H1 (cell line): ENCODE results near the gene MBOAT1. TPM values are rescaled to one million over a fixed set of nuclear protein-coding genes. Genes with fewer than 3 reads are reported as not detected.

Experiments used
- CTCF ChIA-PET: fragments of 300-600 bp; sonication (Branson Sonifier 250); formaldehyde crosslinking; loops from one replicate; lab custom pipeline; 2021; ENCODE audit not compliant: partially characterized antibody; lab: Charles Lee
- POLR2A ChIA-PET: fragments of 300-600 bp; sonication (Branson Sonifier 250); formaldehyde crosslinking; loops from one replicate; lab custom pipeline; 2021; ENCODE audit warnings: inconsistent platforms; ENCODE audit not compliant: partially characterized antibody; lab: Charles Lee
- DNase-seq, 2 experiments: peaks; one replicate each; pipeline versions ENCODE4 v3.0.0 to v3.0.0-alpha.2; 2010 to 2022; ENCODE audit warnings: low spot score in 2 of 2, low read depth in 1 of 2, mixed read lengths in 1 of 2
- FAIRE-seq: peaks from 2 replicates; lab custom pipeline; 2011; peaks lifted over from hg19 to GRCh38; lab: Jason Lieb, UNC
- H2AFZ ChIP-seq: 2 replicates; pipeline ENCODE4 v1.8.1; 2012; ENCODE audit warnings: low read length, inconsistent platforms
- H2AK5ac ChIP-seq: 2 replicates; pipeline ENCODE4 v1.6.1; 2013; ENCODE audit warnings: low read depth, low read length
- H2BK120ac ChIP-seq: replicated peaks from 2 replicates; pipeline ENCODE3; 2013; ENCODE audit warnings: low read depth, low read length, inconsistent platforms
- H2BK12ac ChIP-seq: 2 replicates; pipeline ENCODE4 v1.6.1; 2013; ENCODE audit warnings: low read depth, low read length
- H2BK15ac ChIP-seq: 2 replicates; pipeline ENCODE4 v1.6.1; 2013; ENCODE audit warnings: low read length
- H2BK20ac ChIP-seq: 2 replicates; pipeline ENCODE4 v1.6.1; 2013; ENCODE audit warnings: low read length
- H2BK5ac ChIP-seq: 2 replicates; pipeline ENCODE4 v1.6.1; 2013; ENCODE audit warnings: low read depth, low read length
- H3K14ac ChIP-seq: 2 replicates; pipeline ENCODE4 v1.6.1; 2013; ENCODE audit warnings: inconsistent platforms; ENCODE audit not compliant: insufficient read length
- H3K18ac ChIP-seq: 2 replicates; pipeline ENCODE4 v1.6.1; 2013; ENCODE audit warnings: low read length; ENCODE audit errors: extremely low read depth
- H3K23ac ChIP-seq: 2 replicates; pipeline ENCODE4 v1.6.1; 2013; ENCODE audit warnings: inconsistent platforms; ENCODE audit not compliant: insufficient read length
- H3K23me2 ChIP-seq: 2 replicates; pipeline ENCODE4 v1.6.1; 2013; ENCODE audit warnings: low read depth, low read length
- H3K27ac ChIP-seq: 2 replicates; pipeline ENCODE4 v1.6.1; 2011; ENCODE audit warnings: low read depth, low read length, inconsistent platforms
- H3K27me3 ChIP-seq, 4 experiments: replicated peaks in 1 of 4; 1 replicate in 1 of 4; 2 replicates in 3 of 4; pipeline versions ENCODE4 v1.6.1 to v1.8.1; 2011 to 2013; ENCODE audit warnings: low read length in 3 of 4, mild to moderate bottlenecking in 3 of 4, inconsistent platforms in 2 of 4, mixed read lengths in 2 of 4, moderate library complexity in 1 of 4; ENCODE audit not compliant: control insufficient read depth in 3 of 4, insufficient read depth in 3 of 4; ENCODE audit errors: extremely low read depth in 1 of 4
- H3K36me3 ChIP-seq, 4 experiments: 2 replicates each; pipeline versions ENCODE4 v1.6.1 to v1.8.1; 2011 to 2013; ENCODE audit warnings: mild to moderate bottlenecking in 4 of 4, low read length in 3 of 4, moderate library complexity in 2 of 4, control low read depth in 1 of 4, inconsistent platforms in 1 of 4; ENCODE audit not compliant: insufficient read depth in 4 of 4, control insufficient read depth in 2 of 4
- H3K4ac ChIP-seq: replicated peaks from 2 replicates; pipeline ENCODE3; 2013; ENCODE audit warnings: low read length, low read depth, mixed read lengths, inconsistent platforms; ENCODE audit not compliant: insufficient read length
- H3K4me1 ChIP-seq, 4 experiments: replicated peaks in 1 of 4; 1 replicate in 1 of 4; 2 replicates in 3 of 4; pipeline versions ENCODE4 v1.6.1 to v1.8.1; 2011 to 2013; ENCODE audit warnings: low read length in 3 of 4, inconsistent platforms in 2 of 4, mixed read lengths in 1 of 4; ENCODE audit not compliant: insufficient read depth in 4 of 4, control insufficient read depth in 3 of 4
- H3K4me2 ChIP-seq, 2 experiments: 2 replicates each; pipeline versions ENCODE4 v1.6.1 to v1.8.1; 2011 to 2013; ENCODE audit warnings: low read depth in 2 of 2, low read length in 2 of 2, control low read depth in 1 of 2, inconsistent platforms in 1 of 2, mild to moderate bottlenecking in 1 of 2; ENCODE audit not compliant: insufficient read depth in 1 of 2
- H3K4me3 ChIP-seq, 4 experiments: fragments of 200-600, 300-600 bp in 1 of 4; sonication (generic), shearing (Covaris generic), sonication (Bioruptor Twin) in 1 of 4; 2 replicates each; pipeline versions ENCODE4 v1.5.1 to v1.8.1; 2011 to 2016; ENCODE audit warnings: low read length in 4 of 4, low read depth in 3 of 4, control low read depth in 2 of 4, inconsistent platforms in 2 of 4, mild to moderate bottlenecking in 2 of 4, mixed read lengths in 1 of 4, moderate library complexity in 1 of 4; ENCODE audit not compliant: insufficient read depth in 2 of 4; ENCODE audit errors: extremely low read depth in 1 of 4
- H3K56ac ChIP-seq: replicated peaks from 2 replicates; pipeline ENCODE3; 2013; ENCODE audit warnings: low read depth, mild to moderate bottlenecking, mixed read lengths, low read length, inconsistent platforms; ENCODE audit not compliant: insufficient read length
- H3K79me1 ChIP-seq: 2 replicates; pipeline ENCODE4 v1.6.1; 2013; ENCODE audit warnings: low read depth, low read length, control low read depth
- H3K79me2 ChIP-seq, 2 experiments: 2 replicates each; pipeline versions ENCODE4 v1.6.1 to v1.8.1; 2012 to 2013; ENCODE audit warnings: low read length in 2 of 2, mild to moderate bottlenecking in 2 of 2, inconsistent platforms in 1 of 2; ENCODE audit not compliant: insufficient read depth in 2 of 2, control insufficient read depth in 1 of 2
- H3K9ac ChIP-seq, 4 experiments: replicated peaks in 1 of 4; 1 replicate in 1 of 4; 2 replicates in 3 of 4; pipeline versions ENCODE4 v1.6.1 to v1.8.1; 2011 to 2013; ENCODE audit warnings: low read depth in 3 of 4, low read length in 3 of 4, control low read depth in 2 of 4, mild to moderate bottlenecking in 2 of 4, moderate library complexity in 2 of 4, inconsistent platforms in 1 of 4; ENCODE audit errors: extremely low read depth in 1 of 4
- H3K9me3 ChIP-seq, 2 experiments: 2 replicates each; pipeline versions ENCODE4 v1.6.1 to v1.8.1; 2012 to 2013; ENCODE audit warnings: mild to moderate bottlenecking in 2 of 2, moderate library complexity in 2 of 2, control low read depth in 1 of 2, inconsistent platforms in 1 of 2, low read depth in 1 of 2, low read length in 1 of 2, mixed read lengths in 1 of 2; ENCODE audit not compliant: insufficient read depth in 2 of 2
- H4K20me1 ChIP-seq, 2 experiments: replicated peaks in 1 of 2; 2 replicates each; pipeline versions ENCODE3 to v1.8.1; 2011 to 2013; ENCODE audit warnings: inconsistent platforms in 2 of 2, low read length in 2 of 2, mild to moderate bottlenecking in 1 of 2; ENCODE audit not compliant: insufficient read depth in 2 of 2, control insufficient read depth in 1 of 2
- H4K5ac ChIP-seq: 2 replicates; pipeline ENCODE4 v1.6.1; 2013; ENCODE audit warnings: low read length, low read depth, mixed read lengths, inconsistent platforms; ENCODE audit not compliant: insufficient read length
- H4K8ac ChIP-seq: 2 replicates; pipeline ENCODE4 v1.8.0; 2013; ENCODE audit warnings: mild to moderate bottlenecking, moderate library complexity, low read length, inconsistent platforms; ENCODE audit not compliant: insufficient read depth; ENCODE audit errors: extremely low read depth
- H4K91ac ChIP-seq: replicated peaks from 2 replicates; pipeline ENCODE3; 2013; ENCODE audit warnings: low read length, mixed read lengths, inconsistent platforms; ENCODE audit not compliant: insufficient read length
- TBP ChIP-seq: IDR thresholded peaks from 2 replicates; pipeline ENCODE4 v1.6.1; 2011; ENCODE audit warnings: low read depth, low read length, improper control_type of control experiment
- WGBS, 2 experiments: shearing (Covaris generic) in 1 of 2; methylation state at CpG; one replicate each; pipeline versions ENCODE4 v1.1.6 to v1.1.7; 2013 to 2015; ENCODE audit warnings: low lambda C conversion rate in 2 of 2, mixed read lengths in 2 of 2, inconsistent platforms in 1 of 2, low coverage in 1 of 2, missing lambda C conversion rate in 1 of 2; ENCODE audit not compliant: insufficient replicate concordance in 2 of 2, insufficient coverage in 1 of 2, insufficient read length in 1 of 2; ENCODE audit errors: extremely low coverage in 1 of 2, missing lambda C conversion rate in 1 of 2; 5-methylcytosine and 5-hydroxymethylcytosine counted together
- polyA plus RNA-seq, 7 experiments: library from polyadenylated mRNA; depleted of rRNA in 3 of 7; stranded (reverse) in 5 of 7; unstranded in 2 of 7; fragments of >200 nt in 5 of 7; fragments of 200-250 nt in 2 of 7; gene quantifications; 1 replicate in 5 of 7; 2 replicates in 1 of 7; 4 replicates in 1 of 7; pipeline versions ENCODE4 v1.2.1 to v1.2.3, GENCODE V29; 2011 to 2013; ENCODE audit warnings: missing spikeins in 2 of 7, mixed read lengths in 2 of 7
- total RNA-seq: library from RNA; stranded (reverse); fragmentation: NEBNext Ultra II Directional; extraction: Animal tissue kit (Norgen Biotek cat#: 25700); gene quantifications from 2 replicates; pipeline ENCODE4 v1.2.1, GENCODE V29; 2021

Gene MBOAT1
- total and polyA plus RNA-seq, 2 of the 8 experiments (the other 6 are each of a cell fraction or from before 2014, with no cell fraction given): 4.9 to 19.5 TPM

DNA sequence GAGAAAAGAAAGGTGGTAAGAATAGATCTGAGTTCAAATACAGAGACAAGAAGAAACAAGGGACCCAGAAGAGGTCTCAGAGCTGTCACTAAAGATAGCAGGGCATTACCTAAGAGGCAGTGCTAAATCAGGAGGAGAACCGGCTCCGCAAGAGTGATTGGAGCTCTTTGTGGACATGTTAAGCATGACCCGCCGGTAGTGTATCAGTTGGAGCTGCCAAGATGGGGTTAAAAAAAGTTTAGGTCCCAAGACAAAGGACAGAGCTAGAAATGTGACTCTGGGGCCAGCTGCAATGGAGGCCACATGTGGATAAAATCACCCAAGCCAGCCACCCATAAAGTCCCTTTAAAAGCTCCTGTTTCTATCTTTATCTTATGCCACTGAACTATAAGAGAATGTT lies 93.4 kb downstream of the MBOAT1 start:
- no peak overlapping the region for H3K4me2 ChIP-seq
- no peak overlapping the region for H2AFZ ChIP-seq
- no peak overlapping the region for H3K27ac ChIP-seq
- peaks cover 0 to 2% (median 0%) of the 10 kb centered on the region in 4 experiments; a peak in 2 of 7 replicates for H3K4me1 ChIP-seq
- FAIRE-seq: no peak
- H3K9me3 ChIP-seq: no peaks in the 10 kb centered on the region
- H3K36me3 ChIP-seq: no peaks in the 10 kb centered on the region; a peak in 1 of 8 replicates
- H3K4ac ChIP-seq: no peak overlapping the region
- no peak overlapping the region for H2AK5ac ChIP-seq
- no peak overlapping the region for H3K56ac ChIP-seq
- ChIA-PET POLR2A (no interaction called here), CTCF (interaction anchor here (0.9 to 2.3 kb wide), 6 partner anchors 8 to 170 kb away, joined by 3 to 14 read pairs (median 5); no protein-coding TSS in a partner anchor)
- H3K79me2 ChIP-seq: no peaks in the 10 kb centered on the region
- H3K14ac ChIP-seq: no peak overlapping the region
- WGBS, 2 experiments: 89% methylated on average over 4 of the region's 4 CpGs; no CpG with 5 or more reads in 1 of the 2 experiments
- no peak overlapping the region for H3K4me3 ChIP-seq
- H2BK120ac ChIP-seq: no peak overlapping the region
- H2BK12ac ChIP-seq: no peak overlapping the region
- H4K20me1 ChIP-seq: no peaks in the 10 kb centered on the region
- no peaks in the 10 kb centered on the region for H3K79me1 ChIP-seq
- no peak overlapping the region for H3K18ac ChIP-seq
- no peak for DNase-seq
- no peak overlapping the region for H2BK15ac ChIP-seq
- H3K23ac ChIP-seq: no peak overlapping the region
- no peak overlapping the region for H2BK5ac ChIP-seq
- no peak for TF ChIP-seq TBP
- H3K23me2 ChIP-seq: no peaks in the 10 kb centered on the region
- no peak overlapping the region for H2BK20ac ChIP-seq
- no peak overlapping the region for H3K9ac ChIP-seq
- H3K27me3 ChIP-seq: no peaks in the 10 kb centered on the region
- H4K5ac ChIP-seq: no peak overlapping the region
- H4K91ac ChIP-seq: no peak overlapping the region
- no peak overlapping the region for H4K8ac ChIP-seq
